ENCODE results near the gene TNFRSF13B.

- no peak for TF ChIP-seq CTCF (optimal IDR thresholded peaks at IDR 0.05 in 1 of 3, IDR thresholded peaks at IDR 0.05 in 1 of 3, conservative IDR thresholded peaks at IDR 0.05 in 1 of 3; ENCODE audit: extremely low read depth in 1 of 3, insufficient read depth in 2 of 3, low read length in 3 of 3)
- TF ChIP-seq EZH2 (IDR thresholded peaks at IDR 0.05; ENCODE audit: low read length), result no peak
Observed at GRCh38 chr17:17019891-17020456, 48.1 kb upstream of the TNFRSF13B start.
